Measurements from ENCODE around the gene NOL3. TPM values are rescaled to one million over a fixed set of nuclear protein-coding genes. Genes with fewer than 3 reads are reported as not detected.

The NOL3 gene
- total and polyA plus RNA-seq, 2 donors (not counting 3 experiments of a cell fraction or from before 2014, with no cell fraction given), result 16.0 to 19.4 TPM

- no peak overlapping the region for H3K4me3 ChIP-seq (replicated peaks in 1 of 3; ENCODE audit: insufficient read depth in 1 of 3, low read depth in 1 of 3, low read length in 3 of 3)
- no peaks in the 10 kb centered on the region for H3K9me3 ChIP-seq (replicated peaks; ENCODE audit: control insufficient read depth, insufficient read depth, low read length)
- no peak for FAIRE-seq
- intact Hi-C loops (cut with micrococcal nuclease), result no loop called here
- no peak overlapping the region for H3K9ac ChIP-seq (replicated peaks; ENCODE audit: extremely low read depth, insufficient read depth, low read length)
- H2AFZ ChIP-seq (ENCODE audit: low read depth, low read length), result no peak overlapping the region
- TF ChIP-seq MAX (IDR thresholded peaks at IDR 0.05; ENCODE audit: insufficient read depth, insufficient read length), result no peak
- TF ChIP-seq CTCF (IDR thresholded peaks at IDR 0.05; ENCODE audit: extremely low read depth in 1 of 2, insufficient read depth in 1 of 2, low read depth in 1 of 2, low read length in 2 of 2), result no peak
- no peak for TF ChIP-seq MYC (IDR thresholded peaks at IDR 0.05; ENCODE audit: low read depth, low read length)
- TF ChIP-seq JUN (IDR thresholded peaks at IDR 0.05; ENCODE audit: borderline replicate concordance, insufficient read depth, insufficient read length, low read depth), result no peak
- no peak for TF ChIP-seq POLR2AphosphoS5 (IDR thresholded peaks at IDR 0.05; ENCODE audit: insufficient read depth, low read depth, low read length)
- no peak for TF ChIP-seq EZH2 (IDR thresholded peaks at IDR 0.05; ENCODE audit: borderline replicate concordance, low read depth, low read length, severe bottlenecking)
- TF ChIP-seq GATA2 (IDR thresholded peaks at IDR 0.05; ENCODE audit: insufficient read depth, insufficient read length, low read depth, low read length), result no peak
- no peak for TF ChIP-seq POLR2A (IDR thresholded peaks at IDR 0.05; ENCODE audit: low read depth, low read length)
- H3K4me2 ChIP-seq (ENCODE audit: insufficient read depth, low read length), result no peak overlapping the region
- no peaks in the 10 kb centered on the region for H4K20me1 ChIP-seq (replicated peaks; ENCODE audit: control insufficient read depth, extremely low read depth, insufficient read depth, low read length)
- peaks cover 13% of the 10 kb centered on the region for H3K79me2 ChIP-seq (ENCODE audit: control insufficient read depth, insufficient read depth, low read length)
- H3K9me1 ChIP-seq (replicated peaks; ENCODE audit: control insufficient read depth, extremely low read depth, insufficient read depth, low read length), result no peaks in the 10 kb centered on the region
- no peak for DNase-seq (ENCODE audit: low read depth, low spot score)
- H3K36me3 ChIP-seq (ENCODE audit: control insufficient read depth in 2 of 2, extremely low read depth in 1 of 2, insufficient read depth in 2 of 2, low read length in 2 of 2), result no peaks in the 10 kb centered on the region
- H3K27ac ChIP-seq (ENCODE audit: insufficient read depth, low read depth, low read length), result no peak overlapping the region
- no peaks in the 10 kb centered on the region for H3K27me3 ChIP-seq (ENCODE audit: control insufficient read depth in 2 of 2, insufficient read depth in 2 of 2, low read length in 2 of 2)
- peaks cover 44% of the 10 kb centered on the region for H3K4me1 ChIP-seq (ENCODE audit: control insufficient read depth, extremely low read depth, insufficient read depth, low read length)
- POLR2A ChIA-PET, result no interaction called here
- dilution Hi-C loops (cut with MboI; ENCODE audit: extremely low pct_ligation_motif_present, low sequenced_read_pairs), result no loop called here
- no TSS peak for BruUV-seq (replicated peaks)
- CTCF ChIA-PET, result interaction anchor here (0.7 to 1.6 kb wide), 3 partner anchors 11 to 218 kb away, joined by 3 to 5 read pairs (median 5); no protein-coding TSS in a partner anchor
These were observed 16.2 kb downstream of the NOL3 start for GRCh38 chr16:67186550-67186950.
